Astrocyte (in vitro differentiated cells and primary cell): ENCODE results near the gene METRNL. TPM values are rescaled to one million over a fixed set of nuclear protein-coding genes. Genes with fewer than 3 reads are reported as not detected.
"Not testable (repeated sequence)": the region's sequence is repeated elsewhere in the genome, so short reads cannot be mapped to it uniquely, and the experiment has no call there.

Experiments
- DNase-seq: peaks from one replicate; pipeline ENCODE4 v3.0.0-alpha.2; 2010; ENCODE audit warnings: low read depth
- FAIRE-seq: peaks from 2 replicates; lab custom pipeline; 2011; peaks lifted over from hg19 to GRCh38; lab: Jason Lieb, UNC
- H2AFZ ChIP-seq: 2 replicates; pipeline ENCODE4 v1.6.0; 2012; ENCODE audit warnings: low read depth, low read length, inconsistent platforms
- H3K27ac ChIP-seq: 2 replicates; pipeline ENCODE4 v1.5.1; 2011; ENCODE audit warnings: low read depth, low read length, inconsistent platforms
- H3K27me3 ChIP-seq: 2 replicates; pipeline ENCODE4 v1.6.0; 2011; ENCODE audit warnings: low read length, inconsistent platforms; ENCODE audit not compliant: insufficient read depth
- H3K36me3 ChIP-seq: 2 replicates; pipeline ENCODE4 v1.5.1; 2011; ENCODE audit warnings: low read length, inconsistent platforms; ENCODE audit not compliant: insufficient read depth
- H3K4me1 ChIP-seq: 2 replicates; pipeline ENCODE4 v1.5.1; 2011; ENCODE audit warnings: low read length, inconsistent platforms; ENCODE audit not compliant: insufficient read depth
- H3K4me2 ChIP-seq: 2 replicates; pipeline ENCODE4 v1.6.0; 2012; ENCODE audit warnings: low read length, inconsistent platforms
- H3K4me3 ChIP-seq: 2 replicates; pipeline ENCODE4 v1.5.1; 2011; ENCODE audit warnings: low read depth, mild to moderate bottlenecking, low read length, inconsistent platforms; ENCODE audit not compliant: insufficient read depth
- H3K79me2 ChIP-seq: 2 replicates; pipeline ENCODE4 v1.6.0; 2012; ENCODE audit warnings: mild to moderate bottlenecking, low read length, inconsistent platforms; ENCODE audit not compliant: insufficient read depth
- H3K9ac ChIP-seq: 2 replicates; pipeline ENCODE4 v1.6.0; 2012; ENCODE audit warnings: mild to moderate bottlenecking, low read length, inconsistent platforms
- H3K9me3 ChIP-seq: 2 replicates; pipeline ENCODE4 v1.5.1; 2012; ENCODE audit warnings: low read depth, mild to moderate bottlenecking, low read length, inconsistent platforms; ENCODE audit not compliant: insufficient read depth
- H4K20me1 ChIP-seq: 2 replicates; pipeline ENCODE4 v1.6.0; 2012; ENCODE audit warnings: low read length, inconsistent platforms; ENCODE audit not compliant: insufficient read depth
- H3K27ac Mint-ChIP-seq: one replicate; pipeline ENCODE4 v1.8.0; 2021; ENCODE audit warnings: mild to moderate bottlenecking, mixed read lengths; ENCODE audit not compliant: unreplicated experiment
- H3K27me3 Mint-ChIP-seq: one replicate; pipeline ENCODE4 v1.8.0; 2021; ENCODE audit warnings: low read depth, mixed read lengths; ENCODE audit not compliant: unreplicated experiment
- H3K36me3 Mint-ChIP-seq: one replicate; pipeline ENCODE4 v1.8.0; 2021; ENCODE audit warnings: low read depth, mixed read lengths; ENCODE audit not compliant: unreplicated experiment
- H3K4me1 Mint-ChIP-seq: one replicate; pipeline ENCODE4 v1.8.0; 2021; ENCODE audit warnings: low read depth, mixed read lengths; ENCODE audit not compliant: unreplicated experiment
- H3K4me3 Mint-ChIP-seq: one replicate; pipeline ENCODE4 v1.8.0; 2021; ENCODE audit warnings: mild to moderate bottlenecking, moderate library complexity, mixed read lengths; ENCODE audit not compliant: unreplicated experiment
- H3K9me3 Mint-ChIP-seq: one replicate; pipeline ENCODE4 v1.8.0; 2021; ENCODE audit warnings: mild to moderate bottlenecking, mixed read lengths; ENCODE audit not compliant: unreplicated experiment
- CTCF ChIP-seq: IDR thresholded peaks from 2 replicates; pipeline ENCODE4 v1.5.1; 2011; ENCODE audit warnings: low read depth, mild to moderate bottlenecking, inconsistent platforms, low read length, moderate library complexity; ENCODE audit not compliant: insufficient read depth
- EZH2 ChIP-seq: IDR thresholded peaks from 2 replicates; pipeline ENCODE4 v1.6.1; 2012; ENCODE audit warnings: mild to moderate bottlenecking, low read length, inconsistent platforms; ENCODE audit not compliant: insufficient read depth
- total RNA-seq: library from RNA; stranded (reverse); gene quantifications from 2 replicates; pipeline ENCODE4 v1.2.1, GENCODE V29; 2021

METRNL gene
- total RNA-seq, 1 donor from 2014 or later = 36.7 TPM

GRCh38 chr17:83036666-83037065, 42.7 kb upstream of the METRNL start:
- H3K27me3 Mint-ChIP-seq = peaks cover 1% of the 10 kb centered on the region

GRCh38 chr17:83037084-83037873, 42.1 kb upstream of the METRNL start:
- Histone ChIP-seq H3K9me3 (peaks cover 11% of the 10 kb centered on the region), H3K4me2 (no peak overlapping the region), H3K4me1 (no peaks in the 10 kb centered on the region), H3K27me3 (no peaks in the 10 kb centered on the region), H2AFZ (no peak overlapping the region), H3K79me2 (peaks cover 6% of the 10 kb centered on the region), H3K36me3 (no peaks in the 10 kb centered on the region), H4K20me1 (no peaks in the 10 kb centered on the region), H3K27ac (no peak overlapping the region), H3K4me3 (no peak overlapping the region), H3K9ac (no peak overlapping the region)
- Mint-ChIP-seq H3K4me3 (no peak overlapping the region), H3K36me3 (peaks cover 28% of the 10 kb centered on the region), H3K27ac (no peak overlapping the region), H3K4me1 (no peaks in the 10 kb centered on the region), H3K27me3 (peaks cover 1% of the 10 kb centered on the region), H3K9me3 (peaks cover 14% of the 10 kb centered on the region)
- FAIRE-seq (no peak), DNase-seq (no peak)
- TF ChIP-seq CTCF (no peak), EZH2 (no peak)

More at GRCh38 chr17:83036666-83037065, 42.7 kb upstream of the METRNL start:
- peaks cover 8% of the 10 kb centered on the region for H3K9me3 ChIP-seq
- no peak overlapping the region for H3K4me3 Mint-ChIP-seq
- no peaks in the 10 kb centered on the region for H3K4me1 ChIP-seq
- H3K4me3 ChIP-seq = no peak overlapping the region
- no peak overlapping the region for H3K27ac ChIP-seq
- H3K79me2 ChIP-seq = peaks cover 6% of the 10 kb centered on the region
- no peak overlapping the region for H3K4me2 ChIP-seq
- H3K4me1 Mint-ChIP-seq = no peaks in the 10 kb centered on the region
- FAIRE-seq (no peak), DNase-seq (no peak)
- no peak overlapping the region for H2AFZ ChIP-seq
- H3K9me3 Mint-ChIP-seq = peaks cover 12% of the 10 kb centered on the region
- H4K20me1 ChIP-seq = no peaks in the 10 kb centered on the region
- H3K27me3 ChIP-seq = no peaks in the 10 kb centered on the region
- TF ChIP-seq EZH2 (no peak), CTCF (no peak)
- no peaks in the 10 kb centered on the region for H3K36me3 ChIP-seq
- H3K27ac Mint-ChIP-seq = no peak overlapping the region
- H3K36me3 Mint-ChIP-seq = peaks cover 29% of the 10 kb centered on the region
- no peak overlapping the region for H3K9ac ChIP-seq

- DNase-seq = no peak
- Histone ChIP-seq H3K36me3 (peaks cover 3% of the 10 kb centered on the region), H3K4me3 (no peak overlapping the region), H3K27me3 (no peaks in the 10 kb centered on the region), H3K27ac (no peak overlapping the region), H3K9me3 (peaks cover 14% of the 10 kb centered on the region), H3K79me2 (peaks cover 6% of the 10 kb centered on the region), H3K4me1 (no peaks in the 10 kb centered on the region), H3K4me2 (no peak overlapping the region), H2AFZ (no peak overlapping the region), H3K9ac (no peak overlapping the region), H4K20me1 (no peaks in the 10 kb centered on the region)
- Mint-ChIP-seq H3K4me3 (no peak overlapping the region), H3K27me3 (peaks cover 1% of the 10 kb centered on the region), H3K9me3 (peaks cover 17% of the 10 kb centered on the region), H3K4me1 (no peaks in the 10 kb centered on the region), H3K36me3 (peaks cover 31% of the 10 kb centered on the region), H3K27ac (no peak overlapping the region)
- no peak for TF ChIP-seq EZH2
- FAIRE-seq = no peak
These were observed 41.6 kb upstream of the METRNL start for GRCh38 chr17:83037874-83038165.

GRCh38 chr17:83038983-83039382, 40.4 kb upstream of the METRNL start:
- H3K27me3 Mint-ChIP-seq, H3K79me2 ChIP-seq, H3K4me2 ChIP-seq, H3K4me1 Mint-ChIP-seq, H3K36me3 ChIP-seq, H3K4me3 Mint-ChIP-seq, FAIRE-seq, H3K4me1 ChIP-seq, H3K27me3 ChIP-seq, DNase-seq, H3K27ac Mint-ChIP-seq, H3K27ac ChIP-seq, H3K9ac ChIP-seq, H4K20me1 ChIP-seq, H3K4me3 ChIP-seq, H2AFZ ChIP-seq: not testable (repeated sequence)
- Mint-ChIP-seq H3K9me3 (peaks cover 17% of the 10 kb centered on the region), H3K36me3 (peaks cover 31% of the 10 kb centered on the region)
- H3K9me3 ChIP-seq = peaks cover 14% of the 10 kb centered on the region
